SK-N-SH treated with all-trans-retinoic acid at 6 μM for 48 hours (cell line): ENCODE measurements around the gene PDLIM3.

Source experiments
- ATAC-seq: fragments of 200-7000 bp; cut with Tn5 transposase; 3 replicates; pipeline ENCODE4 v1.9.1; 2020; ENCODE audit warnings: mild to moderate bottlenecking, moderate library complexity
- ARNTL ChIP-seq: fragments of 450-650 bp; formaldehyde crosslinking; IDR thresholded peaks from 2 replicates; pipeline ENCODE4 v1.5.0; 2020; ENCODE audit warnings: low read depth, mild to moderate bottlenecking, moderate library complexity, borderline replicate concordance
- BACH2 ChIP-seq: fragments of 250-450 bp; sonication (Bioruptor Pico); IDR thresholded peaks from 2 replicates; pipeline ENCODE4 v1.9.0; 2021; ENCODE audit warnings: mild to moderate bottlenecking, borderline replicate concordance
- CSDC2 ChIP-seq: fragments of 250-450 bp; sonication (Bioruptor Pico); IDR thresholded peaks from 2 replicates; pipeline ENCODE4 v1.5.0; 2020; ENCODE audit warnings: mild to moderate bottlenecking, moderate library complexity
- ESRRG ChIP-seq: fragments of 250-450 bp; sonication (Bioruptor Pico); IDR thresholded peaks from 2 replicates; pipeline ENCODE4 v1.6.1; 2021; ENCODE audit warnings: mild to moderate bottlenecking
- GLIS3 ChIP-seq: fragments of 250-450 bp; sonication (Bioruptor Pico); IDR thresholded peaks from 2 replicates; pipeline ENCODE4 v1.5.0; 2020; ENCODE audit warnings: mild to moderate bottlenecking, moderate library complexity
- ISL1 ChIP-seq: fragments of 250-450 bp; sonication (Bioruptor Pico); IDR thresholded peaks from 2 replicates; pipeline ENCODE4 v2.1.2; 2022; ENCODE audit warnings: mild to moderate bottlenecking, moderate library complexity
- OSR1 ChIP-seq: fragments of 250-450 bp; sonication (Bioruptor Pico); IDR thresholded peaks from 2 replicates; pipeline ENCODE4 v1.8.0; 2022; ENCODE audit warnings: moderate library complexity, mild to moderate bottlenecking, inconsistent platforms
- PPARA ChIP-seq: fragments of 250-450 bp; sonication (Bioruptor Pico); IDR thresholded peaks from 2 replicates; pipeline ENCODE4 v1.5.0; 2020; ENCODE audit warnings: mild to moderate bottlenecking, borderline replicate concordance
- SNAI2 ChIP-seq: fragments of 250-450 bp; sonication (Bioruptor Pico); IDR thresholded peaks from 2 replicates; pipeline ENCODE4 v1.5.0; 2020; ENCODE audit warnings: mild to moderate bottlenecking, moderate library complexity
- TCF4 ChIP-seq: fragments of 250-450 bp; sonication (Bioruptor Pico); IDR thresholded peaks from 2 replicates; pipeline ENCODE4 v1.8.0; 2021; ENCODE audit warnings: mild to moderate bottlenecking, moderate library complexity, borderline replicate concordance
- TOX ChIP-seq: fragments of 250-450 bp; sonication (Bioruptor Pico); IDR thresholded peaks from 2 replicates; pipeline ENCODE4 v1.8.0; 2021; ENCODE audit warnings: mild to moderate bottlenecking, moderate library complexity, borderline replicate concordance
- TSHZ2 ChIP-seq: fragments of 250-450 bp; sonication (Bioruptor Pico); IDR thresholded peaks from 2 replicates; pipeline ENCODE4 v1.5.0; 2020; ENCODE audit warnings: mild to moderate bottlenecking, moderate library complexity
- ZC3H10 ChIP-seq: fragments of 250-450 bp; sonication (Bioruptor Pico); IDR thresholded peaks from 2 replicates; pipeline ENCODE4 v1.5.1; 2021; ENCODE audit warnings: mild to moderate bottlenecking, moderate library complexity
- ZFP3 ChIP-seq: fragments of 250-450 bp; sonication (Bioruptor Pico); IDR thresholded peaks from 2 replicates; pipeline ENCODE4 v1.5.0; 2020; ENCODE audit warnings: mild to moderate bottlenecking, moderate library complexity
- ZFP30 ChIP-seq: fragments of 450-650 bp; formaldehyde crosslinking; IDR thresholded peaks from 2 replicates; pipeline ENCODE4 v1.5.0; 2022; ENCODE audit warnings: mild to moderate bottlenecking, moderate library complexity
- ZNF565 ChIP-seq: fragments of 450-650 bp; formaldehyde crosslinking; conservative IDR thresholded peaks from 2 replicates; pipeline ENCODE4 v1.5.0; 2020; ENCODE audit warnings: low read depth, mild to moderate bottlenecking, moderate library complexity
- ZNF8 ChIP-seq: fragments of 450-650 bp; formaldehyde crosslinking; IDR thresholded peaks from 2 replicates; pipeline ENCODE4 v1.5.0; 2020; ENCODE audit warnings: mild to moderate bottlenecking, moderate library complexity
- TF ChIP-seq, protein P1 (sequence below): fragments of 250-450 bp; sonication (Bioruptor Pico); IDR thresholded peaks from 2 replicates; pipeline ENCODE4 v1.8.0; 2021; ENCODE audit warnings: low read depth, mild to moderate bottlenecking, moderate library complexity, borderline replicate concordance
- TF ChIP-seq, protein P2 (sequence below): fragments of 250-450 bp; sonication (Bioruptor Pico); IDR thresholded peaks from 2 replicates; pipeline ENCODE4 v1.8.0; 2020; ENCODE audit warnings: mild to moderate bottlenecking, moderate library complexity, borderline replicate concordance
- TF ChIP-seq, protein P3 (sequence below): fragments of 250-450 bp; sonication (Bioruptor Pico); IDR thresholded peaks from 2 replicates; pipeline ENCODE4 v1.5.1; 2021; ENCODE audit warnings: mild to moderate bottlenecking, moderate library complexity
- TF ChIP-seq, protein P4 (sequence below): fragments of 250-450 bp; sonication (Bioruptor Pico); IDR thresholded peaks from 2 replicates; pipeline ENCODE4 v1.5.1; 2020; ENCODE audit warnings: low read depth, mild to moderate bottlenecking, moderate library complexity

Gene PDLIM3

GRCh38 chr4:185538806-185539205, 3.5 kb upstream of the PDLIM3 start:
- TF ChIP-seq PPARA (CRISPR knock-in tag) (no peak), ZNF8 (CRISPR knock-in tag) (no peak), OSR1 (CRISPR knock-in tag) (no peak), GLIS3 (CRISPR knock-in tag) (no peak), ARNTL (CRISPR knock-in tag) (no peak), ESRRG (CRISPR knock-in tag) (no peak), TSHZ2 (CRISPR knock-in tag) (no peak), SNAI2 (CRISPR knock-in tag) (no peak), TOX (CRISPR knock-in tag) (no peak), BACH2 (CRISPR knock-in tag) (no peak), ZFP3 (CRISPR knock-in tag) (no peak), TCF4 (CRISPR knock-in tag) (no peak), ZFP30 (CRISPR knock-in tag) (no peak), ZC3H10 (no peak), ISL1 (CRISPR knock-in tag) (no peak)
- TF ChIP-seq, protein P1, sequence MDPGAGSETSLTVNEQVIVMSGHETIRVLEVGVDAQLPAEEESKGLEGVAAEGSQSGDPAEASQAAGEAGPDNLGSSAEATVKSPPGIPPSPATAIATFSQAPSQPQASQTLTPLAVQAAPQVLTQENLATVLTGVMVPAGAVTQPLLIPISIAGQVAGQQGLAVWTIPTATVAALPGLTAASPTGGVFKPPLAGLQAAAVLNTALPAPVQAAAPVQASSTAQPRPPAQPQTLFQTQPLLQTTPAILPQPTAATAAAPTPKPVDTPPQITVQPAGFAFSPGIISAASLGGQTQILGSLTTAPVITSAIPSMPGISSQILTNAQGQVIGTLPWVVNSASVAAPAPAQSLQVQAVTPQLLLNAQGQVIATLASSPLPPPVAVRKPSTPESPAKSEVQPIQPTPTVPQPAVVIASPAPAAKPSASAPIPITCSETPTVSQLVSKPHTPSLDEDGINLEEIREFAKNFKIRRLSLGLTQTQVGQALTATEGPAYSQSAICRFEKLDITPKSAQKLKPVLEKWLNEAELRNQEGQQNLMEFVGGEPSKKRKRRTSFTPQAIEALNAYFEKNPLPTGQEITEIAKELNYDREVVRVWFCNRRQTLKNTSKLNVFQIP = no peak
- TF ChIP-seq, protein P2, sequence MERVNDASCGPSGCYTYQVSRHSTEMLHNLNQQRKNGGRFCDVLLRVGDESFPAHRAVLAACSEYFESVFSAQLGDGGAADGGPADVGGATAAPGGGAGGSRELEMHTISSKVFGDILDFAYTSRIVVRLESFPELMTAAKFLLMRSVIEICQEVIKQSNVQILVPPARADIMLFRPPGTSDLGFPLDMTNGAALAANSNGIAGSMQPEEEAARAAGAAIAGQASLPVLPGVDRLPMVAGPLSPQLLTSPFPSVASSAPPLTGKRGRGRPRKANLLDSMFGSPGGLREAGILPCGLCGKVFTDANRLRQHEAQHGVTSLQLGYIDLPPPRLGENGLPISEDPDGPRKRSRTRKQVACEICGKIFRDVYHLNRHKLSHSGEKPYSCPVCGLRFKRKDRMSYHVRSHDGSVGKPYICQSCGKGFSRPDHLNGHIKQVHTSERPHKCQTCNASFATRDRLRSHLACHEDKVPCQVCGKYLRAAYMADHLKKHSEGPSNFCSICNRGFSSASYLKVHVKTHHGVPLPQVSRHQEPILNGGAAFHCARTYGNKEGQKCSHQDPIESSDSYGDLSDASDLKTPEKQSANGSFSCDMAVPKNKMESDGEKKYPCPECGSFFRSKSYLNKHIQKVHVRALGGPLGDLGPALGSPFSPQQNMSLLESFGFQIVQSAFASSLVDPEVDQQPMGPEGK (CRISPR knock-in tag) = no peak
- TF ChIP-seq, protein P3, sequence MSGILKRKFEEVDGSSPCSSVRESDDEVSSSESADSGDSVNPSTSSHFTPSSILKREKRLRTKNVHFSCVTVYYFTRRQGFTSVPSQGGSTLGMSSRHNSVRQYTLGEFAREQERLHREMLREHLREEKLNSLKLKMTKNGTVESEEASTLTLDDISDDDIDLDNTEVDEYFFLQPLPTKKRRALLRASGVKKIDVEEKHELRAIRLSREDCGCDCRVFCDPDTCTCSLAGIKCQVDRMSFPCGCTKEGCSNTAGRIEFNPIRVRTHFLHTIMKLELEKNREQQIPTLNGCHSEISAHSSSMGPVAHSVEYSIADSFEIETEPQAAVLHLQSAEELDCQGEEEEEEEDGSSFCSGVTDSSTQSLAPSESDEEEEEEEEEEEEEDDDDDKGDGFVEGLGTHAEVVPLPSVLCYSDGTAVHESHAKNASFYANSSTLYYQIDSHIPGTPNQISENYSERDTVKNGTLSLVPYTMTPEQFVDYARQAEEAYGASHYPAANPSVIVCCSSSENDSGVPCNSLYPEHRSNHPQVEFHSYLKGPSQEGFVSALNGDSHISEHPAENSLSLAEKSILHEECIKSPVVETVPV (CRISPR knock-in tag) = no peak
- TF ChIP-seq, protein P4, sequence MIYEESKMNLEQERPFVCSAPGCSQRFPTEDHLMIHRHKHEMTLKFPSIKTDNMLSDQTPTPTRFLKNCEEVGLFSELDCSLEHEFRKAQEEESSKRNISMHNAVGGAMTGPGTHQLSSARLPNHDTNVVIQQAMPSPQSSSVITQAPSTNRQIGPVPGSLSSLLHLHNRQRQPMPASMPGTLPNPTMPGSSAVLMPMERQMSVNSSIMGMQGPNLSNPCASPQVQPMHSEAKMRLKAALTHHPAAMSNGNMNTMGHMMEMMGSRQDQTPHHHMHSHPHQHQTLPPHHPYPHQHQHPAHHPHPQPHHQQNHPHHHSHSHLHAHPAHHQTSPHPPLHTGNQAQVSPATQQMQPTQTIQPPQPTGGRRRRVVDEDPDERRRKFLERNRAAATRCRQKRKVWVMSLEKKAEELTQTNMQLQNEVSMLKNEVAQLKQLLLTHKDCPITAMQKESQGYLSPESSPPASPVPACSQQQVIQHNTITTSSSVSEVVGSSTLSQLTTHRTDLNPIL (CRISPR knock-in tag) = no peak
- no peak for ATAC-seq

GRCh38 chr4:185536411-185536709, 1.1 kb upstream of the PDLIM3 start:
- peak; percentile 33 for ATAC-seq
- TF ChIP-seq, protein P4 (CRISPR knock-in tag) = no peak
- TF ChIP-seq ISL1 (CRISPR knock-in tag) (no peak), OSR1 (CRISPR knock-in tag) (no peak)

GRCh38 chr4:185535612-185536410, 504 bp upstream of the PDLIM3 start:
- ATAC-seq = peak; percentile 70
- no peak for TF ChIP-seq SNAI2 (CRISPR knock-in tag)
- no peak for TF ChIP-seq ZNF565
- TF ChIP-seq TSHZ2 (CRISPR knock-in tag) = no peak
- no peak for TF ChIP-seq OSR1 (CRISPR knock-in tag)
- TF ChIP-seq ESRRG (CRISPR knock-in tag) = no peak
- no peak for TF ChIP-seq PPARA (CRISPR knock-in tag)
- TF ChIP-seq TCF4 (CRISPR knock-in tag) = no peak
- no peak for TF ChIP-seq CSDC2 (CRISPR knock-in tag)
- TF ChIP-seq ZFP3 (CRISPR knock-in tag) = no peak
- TF ChIP-seq GLIS3 (CRISPR knock-in tag) = no peak
- TF ChIP-seq BACH2 (CRISPR knock-in tag) = no peak
